HepG2 (cell line): ENCODE measurements around the gene PCDHA13. TPM values are rescaled to one million over a fixed set of nuclear protein-coding genes. Genes with fewer than 3 reads are reported as not detected.

Source experiments
- ATAC-seq: fragments of 200-7000 bp; cut with Tn5 transposase; 3 replicates; pipeline ENCODE4 v1.9.1; 2020; ENCODE audit warnings: mild to moderate bottlenecking, moderate library complexity
- BruUV-seq: library from RNA; stranded (reverse); fragments of 400-500 nt; replicated peaks from 2 replicates; lab custom pipeline; 2021; lab: Mats Ljungman, UMichigan
- CTCF ChIA-PET: fragments of 300-600 bp; formaldehyde crosslinking; extraction: SDS; loops from one replicate; lab custom pipeline; 2021; ENCODE audit warnings: low total read pairs, inconsistent platforms, low intra/inter-chr PET ratio; lab: Yijun Ruan, JAX
- POLR2A ChIA-PET: fragments of 350-600 bp; sonication (Branson Sonifier 250); formaldehyde crosslinking; loops from one replicate; lab custom pipeline; 2020; ENCODE audit warnings: antibody characterized with exemption, inconsistent platforms; lab: Yijun Ruan, JAX
- DNase-seq: peaks from one replicate; pipeline ENCODE4 v3.0.0-alpha.2; 2015; ENCODE audit warnings: low spot score
- FAIRE-seq: peaks from 3 replicates; lab custom pipeline; 2011; peaks lifted over from hg19 to GRCh38; lab: Jason Lieb, UNC
- H2AFZ ChIP-seq: one replicate; pipeline ENCODE4 v1.6.1; 2011; ENCODE audit warnings: low read length, inconsistent platforms
- H3K27ac ChIP-seq: fragments of 300-600 bp; 3 replicates; pipeline ENCODE4 v1.8.0; 2011; ENCODE audit warnings: mixed run types, mild to moderate bottlenecking, mixed read lengths, low read length, inconsistent platforms; ENCODE audit not compliant: insufficient read depth; ENCODE audit errors: extremely low read length
- H3K27me3 ChIP-seq, 2 experiments: fragments of 200-600 bp in 1 of 2; 2 replicates in 1 of 2; 3 replicates in 1 of 2; pipeline versions ENCODE4 v1.6.0 to v1.8.0; 2011; ENCODE audit warnings: low read length in 2 of 2, mild to moderate bottlenecking in 2 of 2, moderate library complexity in 2 of 2, inconsistent platforms in 1 of 2; ENCODE audit not compliant: insufficient read depth in 2 of 2, control insufficient read depth in 1 of 2
- H3K36me3 ChIP-seq, 2 experiments: fragments of 200-600 bp in 1 of 2; replicated peaks in 1 of 2; 2 replicates in 1 of 2; 3 replicates in 1 of 2; pipeline versions ENCODE4 v1.5.1 to v1.8.0; 2011; ENCODE audit warnings: low read length in 2 of 2, inconsistent platforms in 1 of 2; ENCODE audit not compliant: insufficient read depth in 2 of 2, control insufficient read depth in 1 of 2
- H3K4me1 ChIP-seq: 2 replicates; pipeline ENCODE4 v1.5.1; 2012; ENCODE audit warnings: low read length, inconsistent platforms; ENCODE audit not compliant: insufficient read depth
- H3K4me2 ChIP-seq: 2 replicates; pipeline ENCODE4 v1.6.0; 2011; ENCODE audit warnings: low read depth, low read length, inconsistent platforms
- H3K4me3 ChIP-seq, 3 experiments: fragments of 200-600 bp in 1 of 3; sonication (generic), shearing (Covaris generic) in 1 of 3; replicated peaks in 1 of 3; 2 replicates each; pipeline ENCODE4 v1.5.1; 2011 to 2016; ENCODE audit warnings: low read length in 3 of 3, inconsistent platforms in 2 of 3, low read depth in 2 of 3, mild to moderate bottlenecking in 2 of 3, control low read depth in 1 of 3, mixed read lengths in 1 of 3; ENCODE audit not compliant: insufficient read depth in 1 of 3
- H3K79me2 ChIP-seq: one replicate; pipeline ENCODE4 v1.6.1; 2011; ENCODE audit warnings: low read length, inconsistent platforms; ENCODE audit not compliant: insufficient read depth
- H3K9ac ChIP-seq: 2 replicates; pipeline ENCODE4 v1.6.0; 2011; ENCODE audit warnings: mild to moderate bottlenecking, low read depth, low read length, inconsistent platforms; ENCODE audit not compliant: insufficient read depth
- H3K9me3 ChIP-seq: 2 replicates; pipeline ENCODE4 v1.5.1; 2012; ENCODE audit warnings: mild to moderate bottlenecking, low read length
- H4K20me1 ChIP-seq: 2 replicates; pipeline ENCODE4 v1.6.0; 2011; ENCODE audit warnings: inconsistent platforms, mild to moderate bottlenecking, low read length, moderate library complexity; ENCODE audit not compliant: insufficient read depth
- ARNT2 ChIP-seq: sonication (generic); formaldehyde crosslinking; IDR thresholded peaks from 2 replicates; pipeline ENCODE4 v1.8.0; 2022; ENCODE audit warnings: mild to moderate bottlenecking, low read depth, missing genetic modification reagents, moderate library complexity
- CEBPB ChIP-seq: IDR thresholded peaks from 2 replicates; pipeline ENCODE4 v1.6.1; 2011; ENCODE audit warnings: low read depth, low read length, improper control_type of control experiment, borderline replicate concordance
- CEBPG ChIP-seq: IDR thresholded peaks from 2 replicates; pipeline ENCODE4 v1.6.1; 2016
- CTCF ChIP-seq: sonication (generic); formaldehyde crosslinking; IDR thresholded peaks from 2 replicates; pipeline ENCODE4 v1.5.0; 2020; ENCODE audit warnings: mild to moderate bottlenecking, missing genetic modification reagents, moderate library complexity
- EED ChIP-seq: sonication (generic); formaldehyde crosslinking; IDR thresholded peaks from 2 replicates; pipeline ENCODE4 v1.5.0; 2020; ENCODE audit warnings: mild to moderate bottlenecking, missing genetic modification reagents
- ELF1 ChIP-seq: sonication (generic); formaldehyde crosslinking; IDR thresholded peaks from 2 replicates; pipeline ENCODE4 v1.4.0; 2020; ENCODE audit warnings: missing genetic modification reagents
- HNRNPLL ChIP-seq: fragments of 200-400 bp; formaldehyde crosslinking; IDR thresholded peaks from 2 replicates; pipeline ENCODE4 v1.6.1; 2017; ENCODE audit warnings: mild to moderate bottlenecking, low read depth, low read length; ENCODE audit not compliant: poor library complexity, severe bottlenecking
- SKI ChIP-seq: fragments of 450-650 bp; IDR thresholded peaks from one replicate; pipeline ENCODE4 v1.6.1; 2018; ENCODE audit warnings: mild to moderate bottlenecking; ENCODE audit not compliant: partially characterized antibody
- STAG1 ChIP-seq: sonication (generic); formaldehyde crosslinking; IDR thresholded peaks from 2 replicates; pipeline ENCODE4 v1.4.0; 2020; ENCODE audit warnings: missing genetic modification reagents
- ZBTB33 ChIP-seq: sonication (generic); formaldehyde crosslinking; IDR thresholded peaks from 2 replicates; pipeline ENCODE4 v1.4.0; 2020; ENCODE audit warnings: missing genetic modification reagents
- ZNF552 ChIP-seq: sonication (generic); formaldehyde crosslinking; IDR thresholded peaks from 2 replicates; pipeline ENCODE4 v1.9.0; 2022; ENCODE audit warnings: missing genetic modification reagents, mild to moderate bottlenecking, borderline replicate concordance
- WGBS: methylation state at CpG from one replicate; pipeline ENCODE4 v1.1.6; 2017; ENCODE audit warnings: low lambda C conversion rate; 5-methylcytosine and 5-hydroxymethylcytosine counted together
- in situ Hi-C: cut with HindIII; loops from 2 replicates; pipeline ENCODE4 v1.10.0; 2017; ENCODE audit warnings: low pct_unique_long_range_greater_than_20kb; ENCODE audit not compliant: extremely low pct_ligation_motif_present
- intact Hi-C: fragments of 100-400 bp; cut with micrococcal nuclease; formaldehyde crosslinking; loops from one replicate; pipeline ENCODE4 v1.10.0; 2022; ENCODE audit not compliant: unreplicated experiment
- polyA plus RNA-seq, 8 experiments: library from polyadenylated mRNA; depleted of rRNA in 3 of 8; stranded (reverse) in 7 of 8; unstranded in 1 of 8; fragments of >200 nt; fragmentation: Illumina TruSeq in 4 of 8; extraction: Trizol in 4 of 8; gene quantifications; 2 replicates each; pipeline versions ENCODE4 v1.2.1 to v1.2.3, GENCODE V29; 2011 to 2016; ENCODE audit warnings: low read depth in 4 of 8, missing spikeins in 1 of 8, mixed read lengths in 1 of 8; ENCODE audit not compliant: insufficient read depth in 1 of 8
- total RNA-seq, 5 experiments: library from RNA; depleted of rRNA; stranded (reverse); fragments of >200 nt; fragmentation: Illumina TruSeq; extraction: Trizol; gene quantifications; 2 replicates each; pipeline ENCODE4 v1.2.3, GENCODE V29; 2016; ENCODE audit warnings: low read depth in 1 of 5
- TF ChIP-seq, protein P1 (sequence below): fragments of 450-650 bp; IDR thresholded peaks from 2 replicates; pipeline ENCODE4 v1.6.1; 2016
- TF ChIP-seq, protein P2 (sequence below): sonication (generic); formaldehyde crosslinking; IDR thresholded peaks from 2 replicates; pipeline ENCODE4 v1.5.1; 2020; ENCODE audit warnings: mild to moderate bottlenecking, missing genetic modification reagents, moderate library complexity

Gene PCDHA13
- total and polyA plus RNA-seq, 2 of the 13 experiments (the other 11 are each of a cell fraction or from before 2014, with no cell fraction given): 0.03 to 0.04 TPM

- intact Hi-C loops: loop anchor here (1.0 to 2.0 kb wide), 2 partner anchors 28 to 172 kb away; partner anchors contain the start of gene PCDHA8
- Histone ChIP-seq H3K27me3 (no peaks in the 10 kb centered on the region), H3K27ac (no peak within 1 kb of the TSS), H3K79me2 (no peaks in the 10 kb centered on the region), H3K4me3 (peak within 1 kb of the TSS in 2 of 3 experiments; percentile 10 to 28; a peak in 1 of 6 replicates), H4K20me1 (no peaks in the 10 kb centered on the region), H3K4me2 (peak within 1 kb of the TSS; percentile 39), H2AFZ (no peak within 1 kb of the TSS), H3K4me1 (no peaks in the 10 kb centered on the region), H3K36me3 (no peaks in the 10 kb centered on the region), H3K9ac (no peak within 1 kb of the TSS), H3K9me3 (no peaks in the 10 kb centered on the region)
- BruUV-seq: no TSS peak
- FAIRE-seq: peak; percentile 60
- CTCF ChIA-PET: interaction anchor here (2.6 kb wide), 1 partner anchor 171 kb away, joined by 34 read pairs; no protein-coding TSS in a partner anchor
- WGBS: 34% methylated on average over 32 of the region's 41 CpGs
- POLR2A ChIA-PET: no interaction called here
- ATAC-seq: peak; percentile 97
- in situ Hi-C loops: loop anchor here (5.0 kb wide), 1 partner anchor 173 kb away; no protein-coding TSS in a partner anchor
- peak; percentile 45 for DNase-seq
- TF ChIP-seq EED (CRISPR knock-in tag) (no peak), SKI (no peak), CEBPG (CRISPR knock-in tag) (peak; percentile 77), ELF1 (CRISPR knock-in tag) (no peak), CEBPB (peak; percentile 61; the same call in 1 of the 2 replicates), ZBTB33 (peak; percentile 53; the same call in 1 of the 2 replicates), HNRNPLL (peak; percentile 22), CTCF (CRISPR knock-in tag) (peak; percentile 73), ZNF552 (no peak), STAG1 (CRISPR knock-in tag) (peak; percentile 74), ARNT2 (CRISPR knock-in tag) (0 out of 2 replicates have a peak, but pooled peaks have one; percentile 23)
- TF ChIP-seq, protein P1, sequence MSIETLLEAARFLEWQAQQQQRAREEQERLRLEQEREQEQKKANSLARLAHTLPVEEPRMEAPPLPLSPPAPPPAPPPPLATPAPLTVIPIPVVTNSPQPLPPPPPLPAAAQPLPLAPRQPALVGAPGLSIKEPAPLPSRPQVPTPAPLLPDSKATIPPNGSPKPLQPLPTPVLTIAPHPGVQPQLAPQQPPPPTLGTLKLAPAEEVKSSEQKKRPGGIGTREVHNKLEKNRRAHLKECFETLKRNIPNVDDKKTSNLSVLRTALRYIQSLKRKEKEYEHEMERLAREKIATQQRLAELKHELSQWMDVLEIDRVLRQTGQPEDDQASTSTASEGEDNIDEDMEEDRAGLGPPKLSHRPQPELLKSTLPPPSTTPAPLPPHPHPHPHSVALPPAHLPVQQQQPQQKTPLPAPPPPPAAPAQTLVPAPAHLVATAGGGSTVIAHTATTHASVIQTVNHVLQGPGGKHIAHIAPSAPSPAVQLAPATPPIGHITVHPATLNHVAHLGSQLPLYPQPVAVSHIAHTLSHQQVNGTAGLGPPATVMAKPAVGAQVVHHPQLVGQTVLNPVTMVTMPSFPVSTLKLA: no peak
- TF ChIP-seq, protein P2, sequence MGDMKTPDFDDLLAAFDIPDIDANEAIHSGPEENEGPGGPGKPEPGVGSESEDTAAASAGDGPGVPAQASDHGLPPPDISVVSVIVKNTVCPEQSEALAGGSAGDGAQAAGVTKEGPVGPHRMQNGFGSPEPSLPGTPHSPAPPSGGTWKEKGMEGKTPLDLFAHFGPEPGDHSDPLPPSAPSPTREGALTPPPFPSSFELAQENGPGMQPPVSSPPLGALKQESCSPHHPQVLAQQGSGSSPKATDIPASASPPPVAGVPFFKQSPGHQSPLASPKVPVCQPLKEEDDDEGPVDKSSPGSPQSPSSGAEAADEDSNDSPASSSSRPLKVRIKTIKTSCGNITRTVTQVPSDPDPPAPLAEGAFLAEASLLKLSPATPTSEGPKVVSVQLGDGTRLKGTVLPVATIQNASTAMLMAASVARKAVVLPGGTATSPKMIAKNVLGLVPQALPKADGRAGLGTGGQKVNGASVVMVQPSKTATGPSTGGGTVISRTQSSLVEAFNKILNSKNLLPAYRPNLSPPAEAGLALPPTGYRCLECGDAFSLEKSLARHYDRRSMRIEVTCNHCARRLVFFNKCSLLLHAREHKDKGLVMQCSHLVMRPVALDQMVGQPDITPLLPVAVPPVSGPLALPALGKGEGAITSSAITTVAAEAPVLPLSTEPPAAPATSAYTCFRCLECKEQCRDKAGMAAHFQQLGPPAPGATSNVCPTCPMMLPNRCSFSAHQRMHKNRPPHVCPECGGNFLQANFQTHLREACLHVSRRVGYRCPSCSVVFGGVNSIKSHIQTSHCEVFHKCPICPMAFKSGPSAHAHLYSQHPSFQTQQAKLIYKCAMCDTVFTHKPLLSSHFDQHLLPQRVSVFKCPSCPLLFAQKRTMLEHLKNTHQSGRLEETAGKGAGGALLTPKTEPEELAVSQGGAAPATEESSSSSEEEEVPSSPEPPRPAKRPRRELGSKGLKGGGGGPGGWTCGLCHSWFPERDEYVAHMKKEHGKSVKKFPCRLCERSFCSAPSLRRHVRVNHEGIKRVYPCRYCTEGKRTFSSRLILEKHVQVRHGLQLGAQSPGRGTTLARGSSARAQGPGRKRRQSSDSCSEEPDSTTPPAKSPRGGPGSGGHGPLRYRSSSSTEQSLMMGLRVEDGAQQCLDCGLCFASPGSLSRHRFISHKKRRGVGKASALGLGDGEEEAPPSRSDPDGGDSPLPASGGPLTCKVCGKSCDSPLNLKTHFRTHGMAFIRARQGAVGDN (CRISPR knock-in tag): peak; percentile 46
These were observed 13.0 kb upstream of the PCDHA13 start, which contains the start of gene PCDHA11 for GRCh38 chr5:140868721-140869554. PCDHA11 (plus strand) TSS chr5:140868957; CDS start chr5:140869104, 147 bp downstream.
